Central memory CD4-positive, alpha-beta T cell (primary cell): ENCODE measurements around the gene KCNK3.

Experiments used
- DNase-seq: peaks from one replicate; pipeline ENCODE4 v3.0.0; 2022

KCNK3 gene

DNA sequence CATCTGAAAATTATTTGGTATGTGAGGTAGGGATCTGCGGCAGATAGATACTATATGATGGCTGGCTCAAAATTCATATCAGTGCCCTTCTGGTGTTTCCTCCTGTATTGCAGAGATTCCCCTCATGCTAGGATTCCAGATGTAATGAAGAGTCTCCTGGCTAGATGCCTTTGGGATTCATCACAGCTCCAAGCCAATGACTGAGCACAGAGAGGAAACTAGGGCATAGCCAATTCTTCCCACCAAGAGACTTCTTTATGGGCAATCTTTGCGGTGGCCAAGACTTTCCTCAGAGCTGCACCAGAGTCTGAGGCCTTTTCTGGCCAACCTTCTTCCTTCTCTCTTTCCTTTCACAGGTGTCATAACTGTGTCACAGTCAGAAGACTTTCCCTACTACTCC lies 25.9 kb upstream of the KCNK3 start:
- no peak for DNase-seq

- DNase-seq = no peak
Observed at GRCh38 chr2:26668041-26668440, 24.5 kb upstream of the KCNK3 start.

DNA sequence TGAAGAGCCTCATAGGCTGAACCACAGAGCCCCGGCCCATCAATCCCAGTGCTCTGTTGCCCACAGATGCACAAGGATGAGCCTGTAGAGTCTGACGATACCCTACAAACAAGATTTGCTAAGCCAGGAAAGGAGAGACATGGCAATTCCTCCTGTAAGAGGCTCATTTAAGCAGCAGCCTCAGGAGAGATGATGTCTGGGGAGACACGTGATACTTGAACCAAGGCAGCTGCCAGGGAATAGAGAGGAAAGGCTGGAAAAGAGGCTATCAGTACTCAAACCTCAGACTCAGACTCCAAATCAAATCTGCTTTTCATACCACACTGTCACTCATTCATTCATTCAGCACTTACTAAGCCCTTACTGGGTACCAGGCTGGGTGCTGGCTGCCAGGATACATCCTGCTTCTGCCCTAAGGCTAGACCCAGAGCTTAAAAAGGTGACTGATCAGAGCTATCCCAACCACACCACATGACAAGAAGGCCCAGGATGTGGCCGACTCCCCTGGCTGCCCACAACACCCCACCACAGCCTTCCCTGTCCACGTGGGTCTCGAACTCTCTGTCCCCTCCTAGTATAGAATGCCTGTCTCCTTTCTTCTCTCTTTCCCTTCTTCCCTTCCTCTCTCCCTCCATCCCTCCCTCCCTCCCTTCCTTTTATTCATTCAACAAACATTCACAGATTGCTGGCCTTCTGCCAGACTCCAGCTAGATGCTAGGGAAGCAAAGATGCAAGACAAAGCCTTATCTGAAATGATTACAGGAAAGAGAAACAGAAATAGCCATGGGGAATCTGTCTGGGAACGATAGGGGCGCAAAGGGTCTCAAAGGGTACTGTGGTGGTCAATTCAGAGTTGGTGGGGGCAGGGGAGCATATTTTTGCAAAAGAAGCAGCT lies 23.4 kb upstream of the KCNK3 start:
- DNase-seq = no peak

GRCh38 chr2:26670171-26670570 lies 22.4 kb upstream of the KCNK3 start:
- DNase-seq = no peak

DNA sequence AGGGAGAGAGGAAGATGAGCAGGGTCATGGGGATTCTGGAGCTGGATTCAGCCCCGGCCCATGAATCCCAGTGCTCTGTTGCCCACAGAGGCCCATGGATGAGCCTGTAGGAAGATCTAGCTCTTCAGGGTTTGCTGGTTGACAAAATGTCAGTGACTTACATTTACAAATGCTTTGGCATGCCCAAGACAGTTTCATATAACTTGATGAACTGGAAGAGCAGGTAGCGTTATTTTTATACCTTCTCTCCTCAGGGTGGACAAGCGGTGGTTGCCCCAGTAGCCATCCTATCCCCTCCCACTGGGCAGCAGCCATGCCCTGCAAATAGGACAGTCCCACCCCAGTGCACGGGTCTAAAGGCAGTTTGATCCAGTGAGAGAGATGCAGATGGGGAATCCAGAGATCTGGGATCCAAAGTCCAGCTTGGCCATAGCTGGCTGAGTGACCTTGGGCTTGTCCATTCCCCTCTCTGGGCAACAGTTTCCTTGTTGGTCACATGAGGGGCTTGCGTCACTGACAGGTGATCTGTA lies 21.5 kb upstream of the KCNK3 start:
- no peak for DNase-seq

GRCh38 chr2:26671691-26672090 lies 20.8 kb upstream of the KCNK3 start:
- DNase-seq = no peak

GRCh38 chr2:26672112-26672817 lies 20.3 kb upstream of the KCNK3 start:
- no peak for DNase-seq

- no peak for DNase-seq
Observed at GRCh38 chr2:26672818-26673393, 19.6 kb upstream of the KCNK3 start.

GRCh38 chr2:26674002-26674751 lies 18.3 kb upstream of the KCNK3 start:
- DNase-seq = no peak

DNA sequence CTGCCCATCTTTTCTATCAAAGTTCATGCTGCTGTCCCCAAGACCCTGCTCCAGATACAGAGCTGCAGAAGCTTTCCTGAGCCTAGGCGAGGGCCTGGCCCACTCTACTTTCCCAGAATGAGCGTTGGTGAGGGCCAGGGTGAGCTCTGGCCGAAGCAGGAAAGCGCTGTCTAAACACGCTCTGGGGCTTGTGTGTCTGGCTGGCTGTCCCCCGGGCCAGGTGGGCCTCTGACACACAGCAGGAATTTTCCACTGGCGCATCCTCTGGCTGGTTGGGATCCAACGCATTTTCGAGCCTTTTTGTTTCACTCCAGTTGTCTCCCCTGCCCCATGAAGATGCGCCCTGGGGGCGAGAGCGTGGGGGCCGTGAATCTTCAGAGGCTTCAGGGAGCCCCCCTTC lies 17.8 kb upstream of the KCNK3 start:
- DNase-seq = no peak

DNA sequence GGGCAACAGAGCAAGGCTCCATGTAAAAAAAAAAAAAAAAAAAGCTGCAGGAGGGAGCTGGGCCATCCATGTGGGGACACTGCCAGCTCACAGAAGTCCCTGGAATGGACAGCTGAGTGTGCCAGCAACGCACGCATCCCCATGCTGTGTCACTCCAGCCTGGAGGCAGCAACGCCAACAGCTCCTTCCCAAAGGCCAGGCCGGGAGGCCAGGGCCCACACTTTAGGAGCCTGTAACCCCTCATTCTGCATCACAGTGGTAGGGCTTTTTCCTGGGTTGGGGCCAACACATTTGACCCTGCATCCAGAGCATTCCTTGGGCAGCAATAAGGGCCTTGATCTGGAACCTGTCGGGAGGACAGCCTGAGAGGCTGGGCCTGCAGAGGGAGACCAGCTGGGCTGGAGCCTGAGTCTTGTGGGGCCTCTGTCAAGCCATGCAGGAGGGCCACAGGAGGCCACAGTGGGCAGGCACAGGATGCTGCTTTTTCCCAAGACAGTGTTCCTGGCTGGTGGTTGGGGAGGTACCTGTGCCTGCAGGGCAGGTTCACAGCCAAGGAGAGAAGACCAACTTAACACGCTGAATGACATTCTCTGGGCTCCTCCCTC lies 16.8 kb upstream of the KCNK3 start:
- no peak for DNase-seq

GRCh38 chr2:26678035-26678434 lies 14.5 kb upstream of the KCNK3 start:
- DNase-seq = no peak

- DNase-seq = no peak
Observed at GRCh38 chr2:26679867-26680266, 12.7 kb upstream of the KCNK3 start.

DNA sequence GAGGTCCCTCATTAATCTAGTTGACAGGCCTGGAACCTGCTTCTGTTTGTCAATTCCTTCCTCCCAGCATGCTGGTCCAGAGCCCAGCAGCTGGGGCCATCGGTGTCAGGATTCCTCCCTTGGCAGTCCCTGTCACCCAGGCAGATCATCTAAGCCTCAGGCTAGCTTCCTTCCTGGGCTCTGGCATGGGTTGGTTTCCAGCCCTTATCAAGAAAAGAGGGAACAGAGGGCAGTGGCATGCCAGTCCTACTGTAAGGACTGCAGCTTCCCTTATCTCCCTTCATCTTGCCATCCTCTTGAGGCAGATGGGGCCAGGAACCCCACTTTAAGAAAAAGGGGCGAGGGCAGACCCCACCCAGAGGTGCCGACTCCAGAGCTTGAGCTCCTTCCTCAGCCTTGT lies 10.9 kb upstream of the KCNK3 start:
- DNase-seq = no peak

- no peak for DNase-seq
Observed at GRCh38 chr2:26682155-26682554, 10.4 kb upstream of the KCNK3 start.

DNA sequence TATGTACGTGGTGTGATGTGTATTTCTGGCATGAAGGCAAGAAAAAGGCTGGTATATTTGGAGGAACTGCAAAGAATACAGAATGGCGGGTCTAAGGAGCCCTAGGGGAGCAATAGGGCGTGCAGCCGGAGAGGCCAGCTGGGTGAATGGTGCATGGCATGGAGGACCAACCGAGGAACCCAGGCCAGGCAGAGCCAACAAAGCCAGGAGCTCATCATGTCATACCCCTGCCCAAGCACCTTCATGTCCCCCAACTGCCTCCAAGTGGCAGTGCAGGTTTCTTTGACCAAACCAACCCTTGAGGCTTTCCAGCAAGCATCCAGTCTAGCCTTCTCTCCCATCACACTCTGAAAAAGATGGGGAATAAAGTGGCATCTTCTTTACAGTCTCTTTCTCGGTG lies 8.9 kb upstream of the KCNK3 start:
- DNase-seq = no peak

- DNase-seq = no peak
Observed at GRCh38 chr2:26685341-26685740, 7.2 kb upstream of the KCNK3 start.

DNA sequence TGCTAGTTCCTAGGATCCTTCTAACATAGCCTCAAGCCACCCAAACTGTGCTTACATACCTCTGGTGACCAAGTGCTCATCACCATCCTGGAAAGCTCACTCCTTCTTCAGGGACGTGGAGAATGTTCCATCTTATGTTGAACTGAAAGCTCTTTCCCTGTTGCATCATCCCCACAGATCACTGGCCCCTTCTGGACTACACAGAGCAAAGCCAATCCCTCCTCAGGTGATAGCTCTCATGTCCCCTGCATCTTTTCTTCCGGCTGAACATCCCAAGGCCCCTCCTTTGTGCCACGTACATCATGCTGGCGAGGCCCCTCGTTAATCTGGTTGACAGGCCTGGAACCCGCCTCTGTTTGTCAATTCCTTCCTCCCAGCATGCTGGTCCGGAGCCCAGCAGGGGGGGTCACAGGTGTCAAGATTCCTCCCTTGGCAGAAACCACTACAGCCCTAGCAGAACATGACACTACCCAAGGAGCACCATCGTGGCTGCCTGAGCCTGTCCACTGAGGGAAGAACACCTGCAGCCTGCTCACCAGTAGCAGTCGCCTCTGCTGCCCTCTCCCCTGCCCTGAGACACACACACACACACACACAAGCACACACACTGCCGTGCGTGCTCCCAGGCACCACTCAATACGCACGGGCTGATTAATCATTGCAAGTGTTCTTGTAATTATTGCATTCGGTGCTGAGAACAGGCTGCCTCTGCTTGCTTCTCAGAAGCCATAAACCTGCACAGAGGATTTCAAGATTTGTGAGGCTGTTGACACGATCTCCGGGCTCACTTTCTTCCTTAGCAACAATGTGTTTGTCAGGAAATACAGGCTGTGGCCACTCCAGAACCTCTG lies 6.3 kb upstream of the KCNK3 start:
- no peak for DNase-seq

DNA sequence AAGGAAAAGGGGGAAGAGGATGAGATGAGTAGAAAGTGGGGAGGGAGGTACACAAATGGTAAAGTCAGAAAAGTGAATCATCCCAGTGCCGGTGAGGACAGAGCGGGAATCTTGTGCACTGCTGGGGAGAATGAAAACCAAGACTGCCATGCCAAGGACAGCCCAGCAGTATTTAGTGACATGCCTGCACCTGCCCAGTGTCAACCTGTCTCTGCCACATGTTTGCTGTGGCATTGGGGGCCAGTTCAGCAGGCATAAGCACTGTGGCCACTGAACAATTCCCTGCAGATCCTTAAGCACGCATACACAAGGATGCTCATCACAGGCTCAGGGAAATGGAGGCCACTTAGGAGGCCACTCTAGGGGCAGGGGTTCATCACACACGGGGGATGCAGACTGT lies 5.2 kb upstream of the KCNK3 start:
- DNase-seq = no peak

DNA sequence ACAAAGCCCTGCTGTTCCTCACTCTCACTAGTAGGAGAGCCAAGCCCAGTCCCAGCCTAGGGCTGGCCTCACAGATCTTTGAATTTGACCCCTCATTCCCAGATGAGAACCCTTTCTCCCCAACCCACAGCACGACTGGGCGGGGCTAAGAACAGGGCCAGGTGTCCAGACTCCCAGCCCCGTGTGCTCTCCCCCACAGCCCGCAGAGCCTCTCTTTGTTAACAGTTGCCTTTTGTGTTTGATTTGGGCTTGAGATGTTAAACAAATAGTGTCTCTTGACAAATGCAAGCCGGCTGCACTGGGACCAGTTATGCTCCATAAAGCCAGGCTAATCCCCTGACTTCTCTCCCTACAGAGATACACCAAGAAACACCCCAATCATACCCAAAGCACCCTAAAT lies 4.7 kb upstream of the KCNK3 start:
- DNase-seq = no peak

- no peak for DNase-seq
Observed at GRCh38 chr2:26691161-26691560, 1.4 kb upstream of the KCNK3 start.

DNA sequence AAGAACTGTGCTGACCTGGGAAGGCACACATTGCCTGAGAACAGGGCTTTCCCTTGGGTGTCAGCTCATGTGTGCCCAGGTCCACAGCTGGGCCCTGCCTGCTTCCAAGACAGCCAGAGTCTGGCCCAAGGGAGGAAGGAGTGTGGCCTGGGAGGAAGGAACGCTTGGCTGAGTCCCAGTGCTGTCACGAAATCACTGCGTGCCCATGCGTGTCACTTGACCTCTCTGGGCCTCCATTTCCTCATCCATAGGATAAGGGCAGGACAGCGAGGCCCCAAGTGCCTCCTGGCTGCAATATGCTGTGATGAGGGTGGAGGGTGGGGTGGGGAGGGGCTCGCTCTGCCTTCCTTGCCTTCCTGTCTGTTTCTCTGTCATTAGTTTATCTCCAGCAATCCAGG lies 642 bp upstream of the KCNK3 start:
- no peak for DNase-seq
